GM04503 (cell line): ENCODE results near the gene ITIH3.

Experiments used
- DNase-seq: peaks from one replicate; pipeline ENCODE4 v3.0.0-alpha.2; 2012; ENCODE audit warnings: low read depth

The ITIH3 gene

GRCh38 chr3:52779837-52780585 lies 14.6 kb upstream of the ITIH3 start:
- DNase-seq: no peak

- no peak for DNase-seq
These were observed 12.9 kb upstream of the ITIH3 start for GRCh38 chr3:52781741-52782140.

GRCh38 chr3:52782412-52783210 lies 12.0 kb upstream of the ITIH3 start:
- DNase-seq: no peak

GRCh38 chr3:52783211-52783555 lies 11.4 kb upstream of the ITIH3 start:
- no peak for DNase-seq

GRCh38 chr3:52784021-52784621 lies 10.5 kb upstream of the ITIH3 start:
- no peak for DNase-seq

- DNase-seq: no peak
These were observed 9.5 kb upstream of the ITIH3 start for GRCh38 chr3:52784931-52785590.

- no peak for DNase-seq
These were observed 8.0 kb upstream of the ITIH3 start for GRCh38 chr3:52786330-52787215.

GRCh38 chr3:52787246-52787645 lies 7.3 kb upstream of the ITIH3 start:
- no peak for DNase-seq

- DNase-seq: no peak
These were observed 6.6 kb upstream of the ITIH3 start for GRCh38 chr3:52787672-52788625.

GRCh38 chr3:52788890-52789745 lies 5.5 kb upstream of the ITIH3 start:
- DNase-seq: no peak

GRCh38 chr3:52789746-52790040 lies 4.9 kb upstream of the ITIH3 start:
- DNase-seq: no peak

GRCh38 chr3:52790337-52790736 lies 4.3 kb upstream of the ITIH3 start:
- DNase-seq: no peak

GRCh38 chr3:52790741-52791140 lies 3.9 kb upstream of the ITIH3 start:
- no peak for DNase-seq

- DNase-seq: no peak
These were observed 3.2 kb upstream of the ITIH3 start for GRCh38 chr3:52791366-52791765.

- no peak for DNase-seq
These were observed 2.7 kb upstream of the ITIH3 start for GRCh38 chr3:52791928-52792327.

- DNase-seq: no peak
These were observed 2.2 kb upstream of the ITIH3 start for GRCh38 chr3:52792413-52792812.

- no peak for DNase-seq
These were observed 1.5 kb upstream of the ITIH3 start for GRCh38 chr3:52792961-52793695.

- DNase-seq: no peak
These were observed 639 bp upstream of the ITIH3 start for GRCh38 chr3:52793702-52794611.
